DND-41 (cell line): Measurements from ENCODE around the gene TELO2.

ENCODE experiments used
- CTCF ChIP-seq: IDR thresholded peaks from 2 replicates; pipeline ENCODE4 v1.5.1; 2012; ENCODE audit warnings: borderline replicate concordance, low read length, moderate library complexity, mild to moderate bottlenecking; ENCODE audit not compliant: poor library complexity, severe bottlenecking; ENCODE audit errors: extremely low read depth
- EZH2 ChIP-seq: IDR thresholded peaks from 3 replicates; pipeline ENCODE4 v1.6.1; 2012; ENCODE audit warnings: borderline replicate concordance, low read depth, mild to moderate bottlenecking, moderate library complexity, low read length, inconsistent platforms; ENCODE audit not compliant: severe bottlenecking

GRCh38 chr16:1498899-1499676, 5.9 kb downstream of the TELO2 start:
- TF ChIP-seq CTCF (no peak), EZH2 (no peak)
